Cardiac muscle cell (in vitro differentiated cells and primary cell): ENCODE results near the gene ACTR1A. TPM values are rescaled to one million over a fixed set of nuclear protein-coding genes. Genes with fewer than 3 reads are reported as not detected.

ENCODE experiments used
- DNase-seq, 2 donors: peaks; one replicate each; pipeline versions ENCODE4 v3.0.0 to v3.0.0-alpha.2; 2010 to 2017; ENCODE audit warnings: low read depth in 1 of 2, low spot score in 1 of 2
- H3K27ac ChIP-seq: fragments of 200-600 bp; sonication (generic); 2 replicates; pipeline ENCODE4 v1.5.1; 2016
- H3K27me3 ChIP-seq: fragments of 200-600 bp; sonication (generic); 2 replicates; pipeline ENCODE4 v1.6.0; 2016; ENCODE audit warnings: control low read depth
- H3K36me3 ChIP-seq: fragments of 200-600 bp; sonication (generic); 2 replicates; pipeline ENCODE4 v1.5.1; 2016; ENCODE audit warnings: control low read depth
- H3K4me1 ChIP-seq: fragments of 200-600 bp; sonication (generic); 2 replicates; pipeline ENCODE4 v1.8.1; 2017; ENCODE audit warnings: low read depth, mild to moderate bottlenecking, mixed run types
- H3K4me3 ChIP-seq: fragments of 200-600 bp; sonication (generic); 2 replicates; pipeline ENCODE4 v1.5.1; 2016; ENCODE audit warnings: mild to moderate bottlenecking
- H3K9me3 ChIP-seq: fragments of 200-600 bp; sonication (generic); 2 replicates; pipeline ENCODE4 v1.5.1; 2017; ENCODE audit warnings: low read depth, mild to moderate bottlenecking, control low read depth
- CTCF ChIP-seq: IDR thresholded peaks from 2 replicates; pipeline ENCODE4 v1.5.1; 2012; ENCODE audit warnings: low read depth, mild to moderate bottlenecking, low read length
- polyA plus RNA-seq: library from polyadenylated mRNA; unstranded; fragments of >200 nt; fragmentation: Nextera tagmentation; extraction: Ambion mirVana; gene quantifications from 2 replicates; pipeline ENCODE4 v1.2.1, GENCODE V29; 2016
- total RNA-seq: library from RNA; depleted of rRNA; stranded (reverse); fragments of >200 nt; gene quantifications from 2 replicates; pipeline ENCODE4 v1.2.3, GENCODE V29; 2016

ACTR1A gene
- total and polyA plus RNA-seq, 2 experiments from 2014 or later, result 135 to 165 TPM

DNA sequence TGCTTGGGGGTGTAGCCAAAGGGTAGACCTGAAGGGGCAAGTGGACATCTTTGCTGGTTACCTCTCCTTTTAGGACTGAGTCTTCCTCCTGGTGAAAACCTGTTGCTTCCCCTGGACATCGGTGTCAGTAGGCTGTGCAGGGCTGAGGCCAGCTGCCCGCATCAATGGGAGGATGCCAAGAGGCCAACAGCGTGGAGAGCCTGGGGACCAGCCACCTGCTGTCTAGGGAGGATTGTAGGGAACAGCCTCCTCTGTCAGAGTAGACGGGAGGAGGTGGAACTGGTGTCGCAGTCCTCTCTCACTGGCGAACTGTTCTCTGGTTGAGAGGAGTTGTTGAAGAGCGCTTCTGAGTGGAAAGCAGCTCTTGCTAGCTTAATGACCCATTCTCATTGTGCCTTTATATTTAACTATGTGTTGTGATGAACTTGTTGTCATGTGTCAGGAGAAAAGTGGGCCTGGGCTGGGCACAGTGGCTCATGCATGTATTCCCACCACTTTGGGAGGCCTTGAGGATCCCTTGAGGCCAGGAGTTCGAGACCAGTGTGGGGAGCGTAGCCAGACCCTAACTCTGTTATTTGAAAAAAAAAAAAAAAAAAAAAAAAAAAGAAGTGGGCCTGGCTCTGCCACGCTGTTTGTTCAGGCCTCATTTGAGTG is 3.1 kb upstream of the ACTR1A start:
- Histone ChIP-seq H3K9me3 (no peaks in the 10 kb centered on the region), H3K27me3 (no peaks in the 10 kb centered on the region), H3K36me3 (peaks cover 11% of the 10 kb centered on the region), H3K4me1 (peaks cover 18% of the 10 kb centered on the region), H3K4me3 (no peak overlapping the region), H3K27ac (no peak overlapping the region)
- DNase-seq, result no peak
- TF ChIP-seq CTCF, result no peak

DNA sequence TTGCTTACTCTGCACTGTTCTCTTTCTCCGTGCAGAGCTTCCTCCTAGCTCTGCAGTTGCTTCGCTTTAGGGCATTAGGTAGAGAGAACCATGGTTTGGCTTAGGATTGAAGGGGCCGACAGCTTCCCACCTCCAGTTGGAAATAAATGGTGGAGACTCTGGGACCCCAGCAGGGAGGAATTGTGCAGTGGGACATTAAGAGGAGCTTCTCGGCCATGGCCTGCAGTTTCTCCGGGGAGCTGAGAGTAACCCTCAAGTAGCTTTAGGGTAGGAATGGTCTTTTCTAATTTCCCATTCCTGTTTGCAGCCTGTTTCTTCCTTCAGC is 2.4 kb upstream of the ACTR1A start:
- H3K36me3 ChIP-seq, result peaks cover 9% of the 10 kb centered on the region
- no peaks in the 10 kb centered on the region for H3K27me3 ChIP-seq
- no peak for DNase-seq
- peaks cover 18% of the 10 kb centered on the region for H3K4me1 ChIP-seq
- peak overlapping the region; percentile 83 for H3K4me3 ChIP-seq
- TF ChIP-seq CTCF, result no peak
- H3K27ac ChIP-seq, result peak overlapping the region; percentile 65
- H3K9me3 ChIP-seq, result no peaks in the 10 kb centered on the region

DNA sequence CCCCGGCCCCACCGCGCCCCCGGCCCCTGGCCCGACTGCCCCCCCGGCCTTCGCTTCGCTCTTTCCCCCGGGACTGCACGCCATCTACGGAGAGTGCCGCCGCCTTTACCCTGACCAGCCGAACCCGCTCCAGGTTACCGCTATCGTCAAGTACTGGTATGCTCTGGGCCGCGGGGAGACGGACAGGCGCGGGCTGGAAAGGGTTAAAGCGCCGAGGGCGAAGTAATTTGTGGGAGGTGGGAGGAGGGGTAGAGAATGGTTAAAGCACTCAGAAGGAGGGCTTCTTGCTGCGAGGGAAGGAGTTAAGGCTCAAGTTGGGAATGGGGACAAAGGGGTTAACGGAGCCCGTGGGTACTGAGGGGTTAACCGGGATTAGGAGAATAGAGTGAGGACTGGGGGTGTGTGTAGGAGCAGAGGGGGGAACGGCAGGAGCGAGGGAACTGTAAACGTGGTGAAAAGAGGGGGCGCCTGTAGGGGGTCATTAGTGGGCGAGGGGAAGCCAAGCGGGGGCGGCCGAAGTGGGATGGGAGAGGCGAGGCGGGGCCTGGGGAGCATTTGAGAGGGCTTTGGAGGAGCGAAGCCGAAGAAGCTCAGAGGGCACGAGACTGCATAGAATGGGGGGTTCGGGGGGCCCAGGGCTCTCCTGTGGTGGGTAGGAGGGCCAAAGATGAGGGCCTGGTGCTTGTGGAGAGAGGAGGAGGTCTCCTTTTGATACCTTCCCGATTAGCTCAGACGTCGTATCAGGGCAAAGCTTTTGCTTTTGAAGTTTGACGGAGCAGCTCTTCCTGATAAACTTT is 1.9 kb upstream of the ACTR1A start:
- DNase-seq, result peak; percentile 22 to 68

DNA sequence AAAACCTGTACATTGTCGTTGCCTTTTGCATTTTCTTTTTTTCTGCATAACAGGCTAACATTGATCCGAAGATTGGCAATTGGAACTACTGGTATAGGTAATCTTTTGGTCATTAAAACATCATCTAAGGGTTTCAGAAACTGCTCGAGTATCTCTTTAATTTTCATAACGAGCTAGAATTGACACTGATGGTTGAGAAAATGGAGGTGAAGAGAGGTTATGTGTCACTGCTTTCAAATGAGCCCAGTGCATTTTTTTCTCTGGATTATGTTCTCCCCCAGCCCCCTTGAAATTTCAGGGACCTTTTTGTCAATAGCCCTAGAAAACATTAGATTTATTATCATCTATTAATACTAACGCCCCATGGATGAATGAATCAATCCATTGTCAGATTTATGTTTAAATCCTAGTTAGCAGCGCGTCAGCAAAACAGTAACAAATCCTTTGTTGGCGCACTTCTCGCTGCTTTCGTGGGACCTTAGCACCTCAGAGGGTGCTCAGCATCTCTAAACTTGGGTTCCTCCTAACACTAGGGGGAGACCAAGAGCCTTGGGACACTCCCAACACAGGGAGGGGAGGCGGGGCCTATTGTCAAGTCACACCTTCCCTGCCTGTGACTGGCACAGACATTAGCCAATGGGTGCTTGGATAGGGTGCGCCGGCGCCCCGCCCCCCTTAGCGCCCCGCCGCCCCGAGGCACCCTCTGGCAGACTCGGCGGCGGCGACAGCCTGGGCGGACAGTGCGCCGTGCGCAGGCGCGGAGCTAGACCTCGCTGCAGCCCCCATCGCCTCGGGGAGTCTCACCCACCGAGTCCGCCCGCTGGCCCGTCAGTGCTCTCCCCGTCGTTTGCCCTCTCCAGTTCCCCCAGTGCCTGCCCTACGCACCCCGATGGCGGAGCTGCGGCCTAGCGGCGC is 1.0 kb upstream of the ACTR1A start, which contains the start of gene SUFU:
Gene SUFU, plus strand, starts transcription at position 709 of the 915 bp plus-strand sequence. Its CDS starts 181 bp downstream, at position 890.
- Histone ChIP-seq H3K4me3 (peak within 1 kb of the TSS; percentile 83), H3K27me3 (no peaks in the 10 kb centered on the region), H3K27ac (peak within 1 kb of the TSS; percentile 65), H3K9me3 (no peaks in the 10 kb centered on the region), H3K4me1 (peaks cover 18% of the 10 kb centered on the region), H3K36me3 (no peaks in the 10 kb centered on the region)
- peak; percentile 95 for TF ChIP-seq CTCF
- DNase-seq, result peak; percentile 100

More for the DNA sequence above, 1.9 kb upstream of the ACTR1A start:
- H3K4me3 ChIP-seq, result peak overlapping the region; percentile 83
- H3K4me1 ChIP-seq, result peaks cover 18% of the 10 kb centered on the region
- no peak for TF ChIP-seq CTCF
- peak overlapping the region; percentile 65 for H3K27ac ChIP-seq
- H3K9me3 ChIP-seq, result no peaks in the 10 kb centered on the region
- peaks cover 4% of the 10 kb centered on the region for H3K36me3 ChIP-seq
- no peaks in the 10 kb centered on the region for H3K27me3 ChIP-seq

- DNase-seq, result peak; percentile 98 to 100
- Histone ChIP-seq H3K9me3 (no peaks in the 10 kb centered on the region), H3K4me3 (peak overlapping the region; percentile 72), H3K27ac (peak overlapping the region; percentile 73), H3K4me1 (peaks cover 9% of the 10 kb centered on the region), H3K36me3 (no peaks in the 10 kb centered on the region), H3K27me3 (no peaks in the 10 kb centered on the region)
- TF ChIP-seq CTCF, result no peak
Measured at GRCh38 chr10:102502029-102502336, 529 bp downstream of the ACTR1A start.
